Testis (tissue), 3 donors: ENCODE data around the gene NPY5R. TPM values are rescaled to one million over a fixed set of nuclear protein-coding genes. Genes with fewer than 3 reads are reported as not detected.

Experiments
- DNase-seq: peaks from one replicate; pipeline ENCODE4 v3.0.0-alpha.2; 2019
- H3K27ac ChIP-seq, 2 donors: fragments of 200-600 bp; sonication (generic); one replicate each; pipeline ENCODE4 v1.5.1; 2019
- H3K27me3 ChIP-seq: fragments of 200-600 bp; sonication (generic); one replicate; pipeline ENCODE4 v1.5.1; 2019
- H3K36me3 ChIP-seq: fragments of 200-600 bp; sonication (generic); one replicate; pipeline ENCODE4 v1.5.1; 2017; ENCODE audit warnings: low read depth; ENCODE audit errors: missing control alignments
- H3K4me1 ChIP-seq: fragments of 200-600 bp; sonication (generic); one replicate; pipeline ENCODE4 v1.5.1; 2019
- H3K4me3 ChIP-seq, 2 donors: fragments of 200-600 bp; sonication (generic); one replicate each; pipeline ENCODE4 v1.5.1; 2017 to 2019
- H3K9me3 ChIP-seq: fragments of 200-600 bp; sonication (generic); one replicate; pipeline ENCODE4 v1.5.1; 2017
- CTCF ChIP-seq, 3 experiments: fragments of 450-650 bp in 2 of 3; fragments of 200-600 bp in 1 of 3; sonication (generic) in 1 of 3; IDR thresholded peaks; one replicate each; pipeline ENCODE4 v1.5.1; 2016 to 2019; ENCODE audit warnings: antibody characterized with exemption in 3 of 3, mild to moderate bottlenecking in 2 of 3, moderate library complexity in 1 of 3
- POLR2A ChIP-seq: fragments of 450-650 bp; IDR thresholded peaks from one replicate; pipeline ENCODE4 v1.6.1; 2017; ENCODE audit warnings: antibody characterized with exemption, mild to moderate bottlenecking, moderate library complexity
- WGBS, 2 donors: methylation state at CpG; one replicate each; pipeline ENCODE4 v1.1.5; 2018; 5-methylcytosine and 5-hydroxymethylcytosine counted together
- intact Hi-C: fragments of 100-400 bp; cut with DNase I; formaldehyde crosslinking; loops from one replicate; pipeline ENCODE4 v1.15.1; 2023; ENCODE audit warnings: low total_unique reads
- polyA plus RNA-seq: library from polyadenylated mRNA; stranded (reverse); fragments of 350-450 nt; fragmentation: Illumina TruSeq; extraction: RNeasy Lipid Tissue Mini Kit (QIAGEN cat#74804); gene quantifications from one replicate; pipeline ENCODE4 v1.2.3, GENCODE V29; 2014; ENCODE audit warnings: low read depth, low replicate concordance; ENCODE audit not compliant: insufficient read depth
- total RNA-seq, 2 donors: library from RNA; depleted of rRNA; stranded (reverse); fragments of >200 nt; gene quantifications; one replicate each; pipeline ENCODE4 v1.2.3, GENCODE V29; 2016

NPY5R gene
- total and polyA plus RNA-seq, 3 donors from 2014 or later: 0.93 to 14.7 (median 1.5) TPM

- Histone ChIP-seq H3K36me3 (no peaks in the 10 kb centered on the region), H3K4me3 (no peak overlapping the region), H3K27ac (no peak overlapping the region), H3K9me3 (no peaks in the 10 kb centered on the region), H3K27me3 (no peaks in the 10 kb centered on the region), H3K4me1 (no peaks in the 10 kb centered on the region)
- 80 to 81% methylated on average over 7 of the region's 7 CpGs for WGBS, 2 donors
- intact Hi-C loops: no loop called here
- no peak for TF ChIP-seq CTCF (IDR thresholded peaks at IDR 0.05)
- DNase-seq: no peak
Measured at GRCh38 chr4:163382178-163382869, 38.6 kb downstream of the NPY5R start.

GRCh38 chr4:163384434-163384833 is 40.7 kb downstream of the NPY5R start:
- H3K9me3 ChIP-seq: no peaks in the 10 kb centered on the region
- no peak for TF ChIP-seq CTCF (IDR thresholded peaks at IDR 0.05)
- no peak for TF ChIP-seq POLR2A
- no peaks in the 10 kb centered on the region for H3K4me1 ChIP-seq
- no peak overlapping the region for H3K27ac ChIP-seq
- no peaks in the 10 kb centered on the region for H3K27me3 ChIP-seq
- H3K36me3 ChIP-seq: no peaks in the 10 kb centered on the region
- DNase-seq: no peak
- no peak overlapping the region for H3K4me3 ChIP-seq
- intact Hi-C loops: no loop called here
- WGBS, 2 donors: 81 to 85% methylated on average over 5 of the region's 5 CpGs

DNA sequence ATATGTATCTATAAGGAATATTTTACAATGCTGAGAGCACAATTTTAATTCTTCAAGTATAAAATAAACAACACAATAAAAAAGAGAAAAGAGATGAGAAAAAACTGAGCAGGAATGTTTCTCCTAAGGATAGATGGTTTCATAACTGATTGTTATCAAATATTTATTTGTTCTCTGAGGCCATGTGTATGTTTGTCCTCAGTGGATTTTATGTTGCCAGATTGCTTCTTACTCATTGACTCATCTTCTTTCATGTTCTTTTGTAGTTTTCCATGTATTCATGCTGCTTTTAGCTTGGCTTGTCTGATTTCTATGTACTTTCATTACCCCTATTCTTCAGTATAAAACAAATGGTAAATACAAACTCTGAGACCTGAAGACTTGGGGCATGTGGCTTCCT is 41.2 kb downstream of the NPY5R start:
- no peaks in the 10 kb centered on the region for H3K36me3 ChIP-seq
- no peak overlapping the region for H3K27ac ChIP-seq
- no peaks in the 10 kb centered on the region for H3K9me3 ChIP-seq
- H3K4me3 ChIP-seq: no peak overlapping the region
- no peaks in the 10 kb centered on the region for H3K4me1 ChIP-seq
- no peak for DNase-seq
- intact Hi-C loops: no loop called here
- TF ChIP-seq CTCF (IDR thresholded peaks at IDR 0.05) (no peak), POLR2A (no peak)
- H3K27me3 ChIP-seq: no peaks in the 10 kb centered on the region

- no peaks in the 10 kb centered on the region for H3K9me3 ChIP-seq
Measured at GRCh38 chr4:163385466-163385865, 41.8 kb downstream of the NPY5R start.

More at GRCh38 chr4:163385466-163385865, 41.8 kb downstream of the NPY5R start:
- Histone ChIP-seq H3K27ac (no peak overlapping the region), H3K27me3 (no peaks in the 10 kb centered on the region), H3K4me1 (no peaks in the 10 kb centered on the region), H3K4me3 (no peak overlapping the region), H3K36me3 (no peaks in the 10 kb centered on the region)
- intact Hi-C loops: no loop called here
- 63 to 72% methylated on average over 4 of the region's 4 CpGs for WGBS, 2 donors
- DNase-seq: no peak
- TF ChIP-seq CTCF (IDR thresholded peaks at IDR 0.05) (no peak), POLR2A (no peak)
